ENCODE data around the gene DEAF1. TPM values are rescaled to one million over a fixed set of nuclear protein-coding genes. Genes with fewer than 3 reads are reported as not detected.

Gene DEAF1
- total and polyA plus RNA-seq, 2 of the 13 experiments (the other 11 are each of a cell fraction or from before 2014, with no cell fraction given), result 22.3 to 29.6 TPM

- TF ChIP-seq ZBTB14 (CRISPR knock-in tag; IDR thresholded peaks at IDR 0.05) (no peak), SMC3 (IDR thresholded peaks at IDR 0.05; ENCODE audit: low read length) (no peak), POLR2G (IDR thresholded peaks at IDR 0.05; ENCODE audit: low read depth, low read length) (0 out of 2 replicates have a peak, but pooled peaks have one; percentile 33), ZFY (CRISPR knock-in tag; IDR thresholded peaks at IDR 0.05) (no peak), ZNF235 (CRISPR knock-in tag; IDR thresholded peaks at IDR 0.05; ENCODE audit: borderline replicate concordance) (0 out of 2 replicates have a peak, but pooled peaks have one; percentile 23), NR2F1 (CRISPR knock-in tag; IDR thresholded peaks at IDR 0.05) (no peak), AGO1 (IDR thresholded peaks at IDR 0.05; ENCODE audit: low read depth, low read length, poor library complexity, severe bottlenecking) (peak; percentile 82), ZNF713 (CRISPR knock-in tag; IDR thresholded peaks at IDR 0.05) (no peak), TEAD3 (CRISPR knock-in tag; optimal IDR thresholded peaks at IDR 0.05; ENCODE audit: borderline replicate concordance) (no peak), REST (IDR thresholded peaks at IDR 0.05; ENCODE audit: borderline replicate concordance in 1 of 2, low read depth in 1 of 2, low read length in 2 of 2) (no peak), ZNF256 (CRISPR knock-in tag; conservative IDR thresholded peaks at IDR 0.05) (no peak), ZNF329 (CRISPR knock-in tag; IDR thresholded peaks at IDR 0.05; ENCODE audit: low read depth) (no peak), MEIS2 (CRISPR knock-in tag; IDR thresholded peaks at IDR 0.05) (no peak), ZNF615 (CRISPR knock-in tag; IDR thresholded peaks at IDR 0.05; ENCODE audit: borderline replicate concordance) (no peak), ZNF432 (CRISPR knock-in tag; IDR thresholded peaks at IDR 0.05; ENCODE audit: borderline replicate concordance) (no peak), NFIC (IDR thresholded peaks at IDR 0.05; ENCODE audit: low read length) (no peak), JUNB (CRISPR knock-in tag; IDR thresholded peaks at IDR 0.05; ENCODE audit: borderline replicate concordance) (no peak), SRF (IDR thresholded peaks at IDR 0.05; ENCODE audit: low read depth, low read length) (no peak), BHLHE40 (IDR thresholded peaks at IDR 0.05; ENCODE audit: low read length) (no peak), NFKBIZ (CRISPR knock-in tag; IDR thresholded peaks at IDR 0.05) (no peak), HOXD1 (CRISPR knock-in tag; IDR thresholded peaks at IDR 0.05) (no peak), RBM22 (optimal IDR thresholded peaks at IDR 0.05; ENCODE audit: low read length) (peak; percentile 57), SKIL (CRISPR knock-in tag; IDR thresholded peaks at IDR 0.05; ENCODE audit: borderline replicate concordance) (no peak)
These were observed 7.7 kb upstream of the DEAF1 start (continued) for GRCh38 chr11:702462-703461.
